ENCODE data around the gene ATAD3B.
"Not testable (repeated sequence)": the region's sequence is repeated elsewhere in the genome, so short reads cannot be mapped to it uniquely, and the experiment has no call there.

Gene ATAD3B

GRCh38 chr1:1517973-1518620 lies 46.5 kb downstream of the ATAD3B start (continued):
- no peak for TF ChIP-seq KLF10 (tag by site-specific recombination; IDR thresholded peaks at IDR 0.05)
- no peak for TF ChIP-seq ZSCAN18 (tag by site-specific recombination; IDR thresholded peaks at IDR 0.05)
- TF ChIP-seq KLF1 (tag by site-specific recombination; IDR thresholded peaks at IDR 0.05), result no peak
- TF ChIP-seq ZNF555 (tag by site-specific recombination; conservative IDR thresholded peaks at IDR 0.05), result no peak

- POLR2A ChIA-PET; CTCF ChIA-PET; H3K27ac ChIP-seq (ENCODE audit: extremely low read depth, low read depth, low read length); H3K4me1 ChIP-seq (ENCODE audit: control insufficient read depth, insufficient read depth, low read length); H3K9me3 ChIP-seq (ENCODE audit: control insufficient read depth, insufficient read depth, low read depth, low read length); H3K4me3 ChIP-seq (ENCODE audit: low read depth, low read length): not testable (repeated sequence)
- peaks cover 22 to 75% of the 10 kb centered on the region in 2 experiments; a peak in 2 of 3 replicates for H3K36me3 ChIP-seq (ENCODE audit: control insufficient read depth in 2 of 2, insufficient read depth in 1 of 2, low read length in 2 of 2)
- TF ChIP-seq ZBTB8A (tag by site-specific recombination; IDR thresholded peaks at IDR 0.05) (peak; percentile 58), HIC1 (tag by site-specific recombination; IDR thresholded peaks at IDR 0.05) (peak; percentile 63)
These were observed 47.0 kb downstream of the ATAD3B start for GRCh38 chr1:1518621-1519007.

- H3K4me1 ChIP-seq (ENCODE audit: control insufficient read depth, insufficient read depth, low read length); H3K9me3 ChIP-seq (ENCODE audit: control insufficient read depth, insufficient read depth, low read depth, low read length); H3K27ac ChIP-seq (ENCODE audit: extremely low read depth, low read depth, low read length); CTCF ChIA-PET; H3K4me3 ChIP-seq (ENCODE audit: low read depth, low read length): not testable (repeated sequence)
- POLR2A ChIA-PET, result interaction anchor here (1.6 kb wide), 1 partner anchor 21 kb away, joined by 4 read pairs; no protein-coding TSS in a partner anchor
- peaks cover 22 to 76% of the 10 kb centered on the region in 2 experiments; a peak in 2 of 3 replicates for H3K36me3 ChIP-seq (ENCODE audit: control insufficient read depth in 2 of 2, insufficient read depth in 1 of 2, low read length in 2 of 2)
These were observed 48.4 kb downstream of the ATAD3B start for GRCh38 chr1:1519805-1520505.

- CTCF ChIA-PET, result no interaction called here
These were observed 49.8 kb downstream of the ATAD3B start for GRCh38 chr1:1521331-1521730.

GRCh38 chr1:1522536-1522935 lies 51.0 kb downstream of the ATAD3B start:
- H3K36me3 ChIP-seq (ENCODE audit: control insufficient read depth in 2 of 2, insufficient read depth in 1 of 2, low read length in 2 of 2), result peaks cover 22 to 78% of the 10 kb centered on the region in 2 experiments; a peak in 2 of 3 replicates
- H3K9me3 ChIP-seq (ENCODE audit: control insufficient read depth, insufficient read depth, low read depth, low read length); H3K4me1 ChIP-seq (ENCODE audit: control insufficient read depth, insufficient read depth, low read length); H3K4me3 ChIP-seq (ENCODE audit: low read depth, low read length); POLR2A ChIA-PET; CTCF ChIA-PET; H3K27ac ChIP-seq (ENCODE audit: extremely low read depth, low read depth, low read length): not testable (repeated sequence)

More at GRCh38 chr1:1521331-1521730, 49.8 kb downstream of the ATAD3B start:
- Histone ChIP-seq H3K27ac (ENCODE audit: extremely low read depth, low read depth, low read length) (no peak overlapping the region), H3K36me3 (ENCODE audit: control insufficient read depth in 2 of 2, insufficient read depth in 1 of 2, low read length in 2 of 2) (peaks cover 28 to 76% of the 10 kb centered on the region in 2 experiments; a peak in 2 of 3 replicates), H3K9me3 (ENCODE audit: control insufficient read depth, insufficient read depth, low read depth, low read length) (no peaks in the 10 kb centered on the region), H3K4me3 (ENCODE audit: low read depth, low read length) (no peak overlapping the region), H3K4me1 (ENCODE audit: control insufficient read depth, insufficient read depth, low read length) (no peaks in the 10 kb centered on the region)
- POLR2A ChIA-PET, result interaction anchor here (1.6 kb wide), 1 partner anchor 20 kb away, joined by 4 read pairs; no protein-coding TSS in a partner anchor
- no peak for TF ChIP-seq ZNF776 (tag by site-specific recombination; IDR thresholded peaks at IDR 0.05; ENCODE audit: borderline replicate concordance)
- no peak for TF ChIP-seq ZNF433 (tag by site-specific recombination; IDR thresholded peaks at IDR 0.05; ENCODE audit: low read depth)
- TF ChIP-seq ZNF362 (tag by site-specific recombination; IDR thresholded peaks at IDR 0.05), result 0 out of 2 replicates have a peak, but pooled peaks have one; percentile 4

- H3K4me3 ChIP-seq (ENCODE audit: low read depth, low read length); POLR2A ChIA-PET; CTCF ChIA-PET; H3K27ac ChIP-seq (ENCODE audit: extremely low read depth, low read depth, low read length); H3K9me3 ChIP-seq (ENCODE audit: control insufficient read depth, insufficient read depth, low read depth, low read length); H3K4me1 ChIP-seq (ENCODE audit: control insufficient read depth, insufficient read depth, low read length): not testable (repeated sequence)
- peaks cover 18 to 77% of the 10 kb centered on the region in 2 experiments; a peak in 2 of 3 replicates for H3K36me3 ChIP-seq (ENCODE audit: control insufficient read depth in 2 of 2, insufficient read depth in 1 of 2, low read length in 2 of 2)
These were observed 51.7 kb downstream of the ATAD3B start for GRCh38 chr1:1523226-1523625.

GRCh38 chr1:1523651-1524050 lies 52.1 kb downstream of the ATAD3B start:
- H3K36me3 ChIP-seq (ENCODE audit: control insufficient read depth in 2 of 2, insufficient read depth in 1 of 2, low read length in 2 of 2), result peaks cover 15 to 77% of the 10 kb centered on the region in 2 experiments; a peak in 2 of 3 replicates

More at GRCh38 chr1:1523651-1524050, 52.1 kb downstream of the ATAD3B start:
- POLR2A ChIA-PET; CTCF ChIA-PET; H3K27ac ChIP-seq (ENCODE audit: extremely low read depth, low read depth, low read length); H3K4me1 ChIP-seq (ENCODE audit: control insufficient read depth, insufficient read depth, low read length); H3K4me3 ChIP-seq (ENCODE audit: low read depth, low read length); H3K9me3 ChIP-seq (ENCODE audit: control insufficient read depth, insufficient read depth, low read depth, low read length): not testable (repeated sequence)

All from HEK293 (cell line).